NCI-H2029 treated with DMSO at 0.1 percent for 48 hours (cell line): Measurements from ENCODE around the gene GLTPD2.

Source experiments
- DNase-seq: peaks from one replicate; lab custom pipeline; 2025; lab: John Stamatoyannopoulos, UW

Gene GLTPD2

GRCh38 chr17:4771519-4772234, 17.1 kb upstream of the GLTPD2 start, which contains the start of gene TM4SF5:
TSS of gene TM4SF5 (plus strand) at chr17:4771886. CDS start at chr17:4771923, 37 bp downstream.
- DNase-seq, result no peak

- no peak for DNase-seq
Observed at GRCh38 chr17:4772235-4772613, 16.5 kb upstream of the GLTPD2 start.

DNA sequence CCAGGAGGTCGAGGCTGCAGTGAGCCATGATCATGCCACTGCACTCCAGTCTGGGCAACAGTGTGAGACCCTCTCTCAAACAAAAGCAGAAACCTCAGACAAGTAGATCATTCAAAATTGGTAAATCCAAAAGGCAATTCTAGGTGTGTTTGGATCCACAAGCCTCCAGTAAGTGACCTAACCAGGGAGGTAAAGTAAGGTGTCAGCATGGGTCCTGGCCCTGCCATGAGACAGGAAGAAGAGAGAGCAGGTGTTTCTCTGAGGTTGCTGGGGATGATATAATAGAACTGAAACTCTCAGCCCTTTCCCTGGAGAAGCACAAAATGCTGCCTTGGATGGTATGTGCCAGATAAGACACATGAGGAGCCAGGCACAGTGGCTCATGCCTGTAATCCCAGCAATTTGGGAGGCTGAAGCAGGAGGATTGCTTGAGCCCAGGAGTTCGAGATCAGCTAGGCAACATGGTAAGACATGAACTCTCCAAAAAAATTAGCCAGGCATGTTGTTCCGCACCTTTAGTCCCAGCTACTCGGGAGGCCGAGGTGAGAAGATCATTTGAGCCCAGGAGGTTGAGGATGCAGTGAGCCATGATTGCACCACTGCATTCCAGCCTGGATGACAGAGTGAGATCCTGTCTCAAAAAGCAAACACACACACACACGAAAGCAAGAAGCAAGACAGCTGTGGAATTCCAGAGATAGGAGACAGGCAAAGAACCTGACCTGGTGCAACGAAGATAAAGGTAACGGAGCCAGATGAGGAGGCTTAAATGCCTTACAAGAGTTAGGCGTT, 10.6 kb upstream of the GLTPD2 start:
- DNase-seq, result no peak

DNA sequence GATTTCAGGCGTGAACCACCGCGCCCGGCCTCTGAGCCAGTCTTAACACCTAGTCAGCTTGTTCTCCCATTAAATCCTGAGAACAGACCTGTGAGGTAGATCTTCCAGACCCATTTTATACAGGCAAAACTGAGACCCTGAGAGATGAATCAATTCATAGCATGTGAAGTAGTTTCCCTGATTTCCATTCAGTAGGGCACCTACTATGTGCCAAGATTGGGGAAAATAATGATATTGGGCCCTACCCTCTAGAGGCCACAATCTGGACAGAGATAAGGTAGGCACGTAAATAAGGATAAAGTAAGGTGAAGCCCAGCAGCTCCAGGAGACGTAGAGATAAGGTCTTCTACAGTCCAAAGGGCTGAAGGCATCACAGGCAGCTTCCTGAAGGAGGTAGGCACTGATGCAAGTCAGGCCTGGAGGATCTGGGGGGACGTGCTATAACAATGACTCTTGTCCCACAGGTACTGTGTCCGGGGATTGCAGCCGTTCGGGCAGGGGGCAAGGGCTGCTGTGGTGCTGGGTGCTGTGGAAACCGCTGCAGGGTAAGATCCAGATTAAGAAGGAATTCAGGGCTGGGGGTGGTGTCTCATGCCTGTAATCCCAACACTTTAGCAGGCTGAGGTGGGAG, 8.3 kb upstream of the GLTPD2 start:
- DNase-seq, result no peak

- DNase-seq, result no peak
Observed at GRCh38 chr17:4782652-4783051, 6.1 kb upstream of the GLTPD2 start.

DNA sequence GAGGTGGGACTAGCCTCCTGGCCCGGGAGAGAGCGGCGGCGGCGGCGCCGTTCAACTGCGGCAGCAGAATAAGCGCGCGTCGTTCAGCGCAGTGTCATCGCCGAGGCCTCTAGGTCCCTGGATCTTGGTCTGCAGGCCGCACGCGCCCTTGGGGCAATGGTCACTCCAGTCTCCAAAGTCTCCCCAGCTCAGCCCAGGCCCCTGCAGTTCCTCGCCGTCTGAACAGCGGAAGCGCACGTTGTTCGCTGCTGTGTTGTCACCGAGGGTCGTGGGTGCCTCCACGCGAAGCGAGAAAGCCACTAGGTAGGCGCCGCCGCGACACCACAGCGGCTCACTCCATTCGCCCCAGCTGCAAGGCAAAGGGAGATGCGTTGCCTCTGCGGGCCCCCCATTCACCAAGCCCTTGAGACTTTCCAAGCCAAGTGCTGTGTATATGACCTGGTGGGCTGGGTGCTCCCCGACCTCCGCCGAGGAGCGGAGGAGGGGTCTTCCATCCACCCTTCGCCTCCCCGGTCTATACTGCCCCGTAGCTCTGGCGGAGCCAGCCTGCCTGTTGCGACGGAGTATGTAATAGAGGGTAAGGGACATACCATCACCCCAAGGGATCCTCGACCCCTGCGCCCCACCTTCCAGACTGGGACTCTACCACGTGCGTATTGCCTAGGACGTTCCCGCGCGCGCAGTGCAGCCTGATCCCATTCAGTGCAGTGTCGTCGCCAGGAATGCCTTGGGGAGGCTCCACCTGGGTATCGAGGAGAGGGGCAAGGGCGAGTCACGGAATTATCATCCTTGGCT, 3.3 kb upstream of the GLTPD2 start:
- no peak for DNase-seq

GRCh38 chr17:4786106-4786511, 2.7 kb upstream of the GLTPD2 start, which contains the start of gene VMO1:
TSS of gene VMO1 (minus strand) at chr17:4786364. CDS start at chr17:4786352, 12 bp downstream.
- no peak for DNase-seq

GRCh38 chr17:4786516-4786915, 2.2 kb upstream of the GLTPD2 start:
- DNase-seq, result no peak

DNA sequence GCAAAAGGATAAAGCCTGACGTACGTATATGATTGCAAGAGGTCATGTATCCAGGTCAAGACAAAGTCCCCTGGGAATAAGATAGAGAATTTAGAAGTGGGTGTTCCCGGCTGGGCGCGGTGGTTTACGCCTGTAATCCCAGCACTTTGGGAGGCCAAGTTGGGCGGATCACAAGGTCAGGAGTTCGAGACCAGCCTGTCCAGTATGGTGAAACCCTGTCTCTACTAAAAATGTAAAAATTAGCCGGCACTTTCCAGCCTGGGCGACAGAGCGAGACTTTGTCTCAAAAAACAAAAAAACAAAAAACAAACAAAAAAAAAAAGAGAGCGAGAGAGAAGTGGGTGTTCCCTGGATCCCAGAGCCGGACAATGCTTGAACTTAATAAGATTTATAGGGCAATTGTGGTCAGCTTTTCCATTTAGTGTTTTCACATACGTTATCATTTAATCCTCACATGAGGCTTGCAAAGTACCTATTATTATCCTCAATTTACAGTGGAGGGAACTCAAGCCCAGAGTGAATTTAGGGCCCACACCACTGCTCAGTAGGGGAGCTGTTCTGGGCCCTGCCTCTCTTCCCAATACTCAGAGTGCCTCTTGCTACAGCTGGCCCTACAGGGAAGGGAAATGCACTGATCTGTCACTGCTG, 481 bp upstream of the GLTPD2 start:
- DNase-seq, result no peak

DNA sequence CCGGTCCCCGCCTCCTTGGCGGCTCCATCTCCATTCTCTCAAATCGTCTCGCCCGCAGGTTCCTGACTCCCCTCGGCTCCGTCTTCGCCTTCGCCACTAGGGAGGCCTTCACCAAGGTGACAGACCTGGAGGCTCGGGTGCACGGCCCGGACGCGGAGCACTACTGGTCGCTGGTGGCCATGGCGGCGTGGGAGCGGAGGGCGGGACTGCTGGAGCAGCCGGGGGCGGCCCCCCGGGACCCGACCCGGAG, 862 bp downstream of the GLTPD2 start:
- DNase-seq, result no peak

DNA sequence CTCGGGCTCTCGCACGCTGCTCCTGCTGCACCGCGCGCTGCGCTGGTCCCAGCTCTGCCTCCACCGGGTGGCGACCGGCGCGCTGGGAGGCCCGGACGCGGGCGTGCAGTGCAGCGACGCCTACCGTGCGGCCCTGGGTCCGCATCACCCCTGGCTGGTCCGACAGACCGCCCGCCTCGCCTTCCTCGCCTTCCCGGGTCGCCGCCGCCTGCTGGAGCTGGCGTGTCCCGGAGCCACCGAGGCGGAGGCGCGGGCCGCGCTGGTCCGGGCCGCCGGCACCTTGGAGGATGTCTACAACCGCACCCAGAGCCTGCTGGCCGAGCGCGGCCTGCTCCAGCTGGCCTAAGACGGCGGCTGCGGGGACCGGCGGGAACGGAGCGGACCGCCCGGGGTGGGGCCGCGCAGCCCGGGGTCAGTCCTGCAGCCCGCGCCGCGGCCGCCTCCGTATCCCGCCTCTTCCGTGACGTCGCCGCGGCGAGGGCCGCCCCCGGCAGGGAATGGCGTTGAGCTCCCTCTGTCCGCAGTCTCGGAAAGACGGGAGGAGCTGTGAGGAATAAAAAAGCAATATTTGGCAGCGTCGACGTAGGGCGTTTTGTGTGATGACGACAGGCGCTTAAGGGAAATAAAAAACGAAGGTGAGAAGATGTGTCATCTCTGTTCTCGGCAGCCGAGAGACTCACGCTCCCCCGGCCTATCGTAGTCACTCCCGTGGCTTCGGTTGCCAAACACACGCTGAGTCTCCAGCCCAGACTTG, 1.4 kb downstream of the GLTPD2 start:
- DNase-seq, result no peak

- DNase-seq, result no peak
Observed at GRCh38 chr17:4790705-4791088, 1.9 kb downstream of the GLTPD2 start.

DNA sequence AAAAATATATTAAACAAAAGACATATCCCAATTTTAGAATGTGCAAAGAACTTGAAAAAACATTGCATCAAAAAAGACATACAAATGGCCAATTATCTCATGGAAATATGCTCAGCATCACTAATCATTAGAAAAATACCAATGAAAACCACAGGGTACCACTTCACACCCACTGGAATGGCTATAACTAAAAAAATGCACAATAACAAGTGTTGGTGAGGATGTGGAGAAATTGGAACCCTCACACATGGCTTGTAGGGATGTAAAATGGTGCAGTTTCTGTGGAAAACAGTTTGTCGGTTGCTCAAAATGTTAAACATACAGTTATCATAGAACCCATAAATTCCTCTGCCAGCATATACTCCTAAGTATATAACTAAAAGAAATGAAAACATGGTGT, 6.4 kb downstream of the GLTPD2 start:
- no peak for DNase-seq

DNA sequence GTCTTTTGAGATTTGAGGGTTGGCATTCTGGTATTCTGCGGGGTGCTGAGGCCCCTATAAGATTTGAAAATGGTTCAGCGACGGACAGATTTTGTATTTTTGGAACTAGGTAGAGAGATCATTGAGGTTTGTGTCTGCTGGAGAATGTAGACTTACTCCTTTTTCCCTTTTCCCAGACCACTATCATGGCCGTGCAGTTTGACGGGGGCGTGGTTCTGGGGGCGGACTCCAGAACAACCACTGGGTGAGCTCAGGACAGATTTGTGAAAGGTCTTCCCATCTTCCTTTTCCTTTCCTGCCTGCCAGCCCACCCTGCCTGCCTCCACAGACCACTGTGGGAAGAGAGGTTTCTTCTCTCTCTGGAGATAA, 7.8 kb downstream of the GLTPD2 start:
- DNase-seq, result no peak

DNA sequence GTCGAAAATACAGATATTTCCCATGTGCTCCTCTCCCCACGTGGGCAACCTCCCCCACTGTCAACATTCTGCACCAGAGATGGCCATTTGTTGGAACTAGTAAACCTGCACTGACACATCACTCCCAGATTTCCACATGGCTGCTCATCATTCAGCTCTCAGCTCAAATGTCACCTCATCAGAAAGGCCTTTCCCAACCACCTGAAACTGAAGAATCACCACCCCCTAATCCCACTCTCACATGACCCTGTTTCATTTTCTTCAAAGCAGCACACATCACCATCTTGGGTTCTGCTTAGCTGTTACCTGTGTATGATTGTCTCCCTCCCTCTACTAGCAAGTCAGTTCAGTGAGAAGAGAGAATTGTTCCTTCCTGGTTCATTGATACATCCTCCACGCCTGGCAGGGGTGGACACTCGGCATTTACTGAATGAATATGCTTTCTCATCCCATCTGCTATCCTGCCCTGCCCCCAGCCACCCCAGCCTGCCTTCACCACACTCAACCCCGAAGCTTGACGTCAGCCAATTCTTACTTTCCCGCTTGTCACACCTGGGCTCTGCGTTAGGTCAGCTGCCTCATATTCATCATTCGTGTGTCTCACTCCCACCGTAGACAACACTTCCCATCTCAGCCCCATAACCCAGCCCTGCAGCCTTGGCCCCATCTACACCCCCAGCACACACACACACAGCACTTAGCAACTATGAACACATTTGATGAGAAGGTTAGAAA, 11.9 kb downstream of the GLTPD2 start:
- DNase-seq, result no peak

GRCh38 chr17:4802228-4802627, 13.5 kb downstream of the GLTPD2 start, which contains the start of gene C17orf114:
TSS of gene C17orf114 (minus strand) at chr17:4802328.
- no peak for DNase-seq

DNA sequence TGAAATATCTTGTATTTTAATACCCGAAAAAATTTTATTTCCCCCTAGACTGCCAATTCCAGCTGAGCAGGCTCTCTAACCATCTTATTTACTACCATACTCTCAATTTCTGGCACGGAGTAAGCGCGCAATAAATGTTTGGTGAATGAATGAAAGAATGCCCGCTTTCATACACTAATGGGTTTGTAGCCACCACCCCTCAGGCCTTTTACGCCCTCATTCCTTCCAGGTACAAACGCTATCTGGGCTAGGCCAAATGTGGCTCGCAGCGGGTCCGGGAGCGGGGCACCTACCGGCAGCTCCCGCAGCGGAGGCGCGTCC, 17.7 kb downstream of the GLTPD2 start:
- DNase-seq, result no peak

DNA sequence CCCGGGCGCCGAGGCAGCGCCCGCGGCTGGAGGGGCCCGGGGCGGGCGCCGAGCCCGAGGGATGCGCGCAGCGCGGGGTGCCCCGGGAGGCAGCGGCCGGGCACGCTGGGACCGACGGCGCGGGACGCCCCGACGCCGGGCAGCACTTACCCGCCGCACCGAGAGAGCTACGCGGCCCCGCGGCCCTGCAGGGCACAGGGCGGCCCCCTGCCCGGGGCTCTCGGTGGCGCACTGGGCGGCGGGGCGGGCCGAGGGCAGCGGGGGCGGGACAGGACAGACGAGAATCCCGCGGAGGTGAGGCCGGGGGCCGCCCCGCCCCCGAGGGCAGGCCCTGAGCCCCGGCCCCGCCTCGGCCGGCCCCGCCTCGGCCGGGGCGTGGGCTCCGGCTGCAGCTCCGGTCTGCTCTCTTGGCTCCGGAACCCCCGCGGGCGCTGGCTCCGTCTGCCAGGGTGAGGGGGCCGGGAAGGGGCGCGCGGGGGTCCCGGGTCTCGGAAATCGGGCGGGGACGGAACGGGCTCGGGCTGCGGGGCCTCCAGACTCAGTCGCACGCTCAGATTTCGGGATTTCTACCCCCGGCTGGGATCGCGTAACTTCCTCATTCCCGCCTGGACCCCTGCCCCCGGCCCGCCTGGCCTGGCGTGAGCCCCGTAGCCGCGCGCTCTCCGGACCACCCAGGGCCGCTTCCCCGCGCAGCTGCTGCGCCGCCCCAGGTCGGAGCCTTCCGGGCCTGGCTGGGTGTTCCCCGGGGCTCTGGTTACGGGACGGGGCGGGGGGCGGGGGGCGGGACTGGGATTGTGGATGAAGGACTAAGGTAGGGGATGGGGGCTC, 18.2 kb downstream of the GLTPD2 start, which contains the start of gene PLD2:
Gene PLD2, plus strand, starts transcription at position 376 of the 828 bp plus-strand sequence. CDS start 621 bp downstream, outside the sequence.
- no peak for DNase-seq

- DNase-seq, result no peak
Observed at GRCh38 chr17:4807605-4808377, 19.0 kb downstream of the GLTPD2 start.
